Small intestine (tissue), 7 donors: ENCODE results near the gene ZFP92. TPM values are rescaled to one million over a fixed set of nuclear protein-coding genes. Genes with fewer than 3 reads are reported as not detected.

Experiments used
- DNase-seq, 2 donors: peaks; one replicate each; pipeline versions ENCODE4 v3.0.0 to v3.0.0-alpha.2; 2013
- FAIRE-seq: peaks from 2 replicates; lab custom pipeline; 2012; peaks lifted over from hg19 to GRCh38; lab: Jason Lieb, UNC
- H3K27ac ChIP-seq, 3 donors: one replicate each; pipeline ENCODE4 v1.5.1; 2013; ENCODE audit warnings: low read length in 2 of 3, mild to moderate bottlenecking in 2 of 3, control low read depth in 1 of 3, inconsistent platforms in 1 of 3, low read depth in 1 of 3, moderate library complexity in 1 of 3
- H3K27me3 ChIP-seq, 3 donors: one replicate each; pipeline ENCODE4 v1.6.1; 2013; ENCODE audit warnings: low read length in 3 of 3, inconsistent platforms in 1 of 3; ENCODE audit not compliant: control insufficient read depth in 3 of 3, insufficient read depth in 3 of 3
- H3K36me3 ChIP-seq, 3 donors: one replicate each; pipeline ENCODE4 v1.6.1; 2013; ENCODE audit warnings: low read length in 3 of 3, inconsistent platforms in 1 of 3, low read depth in 1 of 3, mild to moderate bottlenecking in 1 of 3, moderate library complexity in 1 of 3; ENCODE audit not compliant: control insufficient read depth in 3 of 3, insufficient read depth in 2 of 3
- H3K4me1 ChIP-seq, 3 donors: one replicate each; pipeline ENCODE4 v1.6.1; 2013; ENCODE audit warnings: low read length in 2 of 3, inconsistent platforms in 1 of 3, low read depth in 1 of 3, mild to moderate bottlenecking in 1 of 3, moderate library complexity in 1 of 3; ENCODE audit not compliant: control insufficient read depth in 3 of 3, insufficient read depth in 2 of 3
- H3K4me3 ChIP-seq, 3 donors: one replicate each; pipeline ENCODE4 v1.5.1; 2013; ENCODE audit warnings: low read length in 3 of 3, control low read depth in 1 of 3, inconsistent platforms in 1 of 3, low read depth in 1 of 3, mild to moderate bottlenecking in 1 of 3, moderate library complexity in 1 of 3
- H3K9me3 ChIP-seq, 2 donors: one replicate each; pipeline ENCODE4 v1.6.1; 2013; ENCODE audit warnings: low read depth in 1 of 2, low read length in 1 of 2; ENCODE audit not compliant: control insufficient read depth in 2 of 2, insufficient read depth in 1 of 2
- WGBS, 3 donors: extraction: QIAGEN DNeasy Blood & Tissue Kit; methylation state at CpG; one replicate each; pipeline ENCODE4 v1.1.7; 2013; 5-methylcytosine and 5-hydroxymethylcytosine counted together
- polyA plus RNA-seq, 4 donors: library from polyadenylated mRNA; stranded (reverse) in 3 of 4; unstranded in 1 of 4; fragments of 200-250 nt in 3 of 4; fragments of 120-200 nt in 1 of 4; gene quantifications; one replicate each; pipeline versions ENCODE4 v1.2.1 to v1.2.3, GENCODE V29; 2013
- donor health status: healthy with polysubstance abuse.
- donor health status: control.
- donor health status: control.
- donor health status: Bipolar disorder and iron deficiency.
- donor health status: healthy.

The ZFP92 gene
- polyA plus RNA-seq, 4 donors = 0.27 to 3.8 (median 0.42) TPM; not detected in 1

- no peak for DNase-seq
- Histone ChIP-seq H3K27ac (no peak overlapping the region), H3K4me3 (no peak overlapping the region), H3K27me3 (peaks cover 0 to 2% (median 0%) of the 10 kb centered on the region in 3 donors), H3K4me1 (no peaks in the 10 kb centered on the region), H3K36me3 (peaks cover 0 to 6% (median 0%) of the 10 kb centered on the region in 3 donors), H3K9me3 (no peaks in the 10 kb centered on the region)
- 64 to 84% (median 68%) methylated on average over 5 of the region's 5 CpGs for WGBS, 3 donors
- FAIRE-seq = no peak
These were observed 31.2 kb downstream of the ZFP92 start for GRCh38 chrX:153442463-153442862.

GRCh38 chrX:153443476-153444332 is 32.4 kb downstream of the ZFP92 start:
- no peaks in the 10 kb centered on the region for H3K4me1 ChIP-seq
- 71 to 81% (median 79%) methylated on average over 19 to 25 of the region's 25 CpGs for WGBS, 3 donors
- peaks cover 0 to 2% (median 0%) of the 10 kb centered on the region in 3 donors for H3K27me3 ChIP-seq
- FAIRE-seq (no peak), DNase-seq (no peak)
- H3K36me3 ChIP-seq = peaks cover 0 to 6% (median 0%) of the 10 kb centered on the region in 3 donors
- no peak overlapping the region for H3K4me3 ChIP-seq
- no peak overlapping the region for H3K27ac ChIP-seq
- no peaks in the 10 kb centered on the region for H3K9me3 ChIP-seq

GRCh38 chrX:153444333-153445011 is 33.2 kb downstream of the ZFP92 start:
- H3K27ac ChIP-seq = no peak overlapping the region
- no peaks in the 10 kb centered on the region for H3K9me3 ChIP-seq
- H3K27me3 ChIP-seq = peaks cover 0 to 2% (median 0%) of the 10 kb centered on the region in 3 donors
- no peak for FAIRE-seq
- DNase-seq = no peak
- no peaks in the 10 kb centered on the region for H3K4me1 ChIP-seq
- H3K36me3 ChIP-seq = peaks cover 0 to 7% (median 0%) of the 10 kb centered on the region in 3 donors
- 83 to 90% (median 88%) methylated on average over 23 to 37 of the region's 37 CpGs for WGBS, 3 donors
- no peak overlapping the region for H3K4me3 ChIP-seq

GRCh38 chrX:153445106-153445855 is 34.0 kb downstream of the ZFP92 start:
- WGBS, 3 donors = 64 to 90% (median 87%) methylated on average over 27 to 35 of the region's 35 CpGs
- DNase-seq (no peak), FAIRE-seq (no peak)
- Histone ChIP-seq H3K27ac (no peak overlapping the region), H3K36me3 (peaks cover 0 to 12% (median 3%) of the 10 kb centered on the region in 3 donors), H3K4me1 (no peaks in the 10 kb centered on the region), H3K9me3 (no peaks in the 10 kb centered on the region), H3K4me3 (no peak overlapping the region), H3K27me3 (peaks cover 0 to 2% (median 0%) of the 10 kb centered on the region in 3 donors)

GRCh38 chrX:153445856-153446635 is 34.8 kb downstream of the ZFP92 start, which contains the start of gene TREX2:
TREX2 (minus strand) TSS chrX:153446056; CDS start chrX:153445430, 626 bp downstream.
- Histone ChIP-seq H3K4me3 (no peak within 1 kb of the TSS), H3K27ac (no peak within 1 kb of the TSS), H3K4me1 (no peaks in the 10 kb centered on the region), H3K9me3 (no peaks in the 10 kb centered on the region), H3K36me3 (peaks cover 0 to 12% (median 3%) of the 10 kb centered on the region in 3 donors), H3K27me3 (no peaks in the 10 kb centered on the region)
- DNase-seq = no peak
- FAIRE-seq = no peak
- 67 to 77% (median 68%) methylated on average over 25 to 30 of the region's 30 CpGs for WGBS, 3 donors

- Histone ChIP-seq H3K9me3 (no peaks in the 10 kb centered on the region), H3K36me3 (peaks cover 0 to 15% (median 5%) of the 10 kb centered on the region in 3 donors), H3K27ac (no peak overlapping the region), H3K27me3 (no peaks in the 10 kb centered on the region), H3K4me3 (no peak overlapping the region), H3K4me1 (no peaks in the 10 kb centered on the region)
- DNase-seq = no peak
- FAIRE-seq = no peak
- WGBS, 3 donors = 71 to 74% (median 73%) methylated on average over 6 to 10 of the region's 10 CpGs
These were observed 35.3 kb downstream of the ZFP92 start for GRCh38 chrX:153446636-153446936.

GRCh38 chrX:153446950-153447580 is 35.8 kb downstream of the ZFP92 start:
- H3K27ac ChIP-seq = no peak overlapping the region
- H3K9me3 ChIP-seq = no peaks in the 10 kb centered on the region
- 87 to 95% (median 92%) methylated on average over 13 to 17 of the region's 17 CpGs for WGBS, 3 donors
- DNase-seq = no peak
- no peak for FAIRE-seq
- no peaks in the 10 kb centered on the region for H3K4me1 ChIP-seq
- no peak overlapping the region for H3K4me3 ChIP-seq
- peaks cover 0 to 17% (median 5%) of the 10 kb centered on the region in 3 donors for H3K36me3 ChIP-seq
- H3K27me3 ChIP-seq = no peaks in the 10 kb centered on the region
